ENCODE data around the gene DYNC1I1. TPM values are rescaled to one million over a fixed set of nuclear protein-coding genes. Genes with fewer than 3 reads are reported as not detected.

Gene DYNC1I1
- total RNA-seq, 1 donor from 2014 or later = 0.79 TPM

GRCh38 chr7:96005271-96005670 is 232.9 kb downstream of the DYNC1I1 start:
- no peaks in the 10 kb centered on the region for H3K9me3 Mint-ChIP-seq
- no peaks in the 10 kb centered on the region for H3K4me1 Mint-ChIP-seq

GRCh38 chr7:96009148-96009547 is 236.8 kb downstream of the DYNC1I1 start:
- no peaks in the 10 kb centered on the region for H3K9me3 Mint-ChIP-seq
- no peaks in the 10 kb centered on the region for H3K9me3 ChIP-seq (ENCODE audit: low read depth)
- no peaks in the 10 kb centered on the region for H3K4me1 ChIP-seq
- no peak overlapping the region for H3K4me3 Mint-ChIP-seq
- H4K20me1 ChIP-seq (ENCODE audit: low read depth) = no peaks in the 10 kb centered on the region
- H3K4me2 ChIP-seq = no peak overlapping the region
- H3F3A ChIP-seq (ENCODE audit: low read depth) = no peaks in the 10 kb centered on the region
- H3K27ac ChIP-seq = no peak overlapping the region
- no peak overlapping the region for H2AFZ ChIP-seq (replicated peaks)
- H3K4me3 ChIP-seq = no peak overlapping the region
- no peak overlapping the region for H3K27ac Mint-ChIP-seq
- H3K27me3 ChIP-seq = no peaks in the 10 kb centered on the region
- H3K79me2 ChIP-seq (ENCODE audit: low read depth) = no peaks in the 10 kb centered on the region
- no peak for TF ChIP-seq EZH2phosphoT487 (IDR thresholded peaks at IDR 0.05)
- TF ChIP-seq EZH2 (IDR thresholded peaks at IDR 0.05) = no peak
- TF ChIP-seq, protein P1, sequence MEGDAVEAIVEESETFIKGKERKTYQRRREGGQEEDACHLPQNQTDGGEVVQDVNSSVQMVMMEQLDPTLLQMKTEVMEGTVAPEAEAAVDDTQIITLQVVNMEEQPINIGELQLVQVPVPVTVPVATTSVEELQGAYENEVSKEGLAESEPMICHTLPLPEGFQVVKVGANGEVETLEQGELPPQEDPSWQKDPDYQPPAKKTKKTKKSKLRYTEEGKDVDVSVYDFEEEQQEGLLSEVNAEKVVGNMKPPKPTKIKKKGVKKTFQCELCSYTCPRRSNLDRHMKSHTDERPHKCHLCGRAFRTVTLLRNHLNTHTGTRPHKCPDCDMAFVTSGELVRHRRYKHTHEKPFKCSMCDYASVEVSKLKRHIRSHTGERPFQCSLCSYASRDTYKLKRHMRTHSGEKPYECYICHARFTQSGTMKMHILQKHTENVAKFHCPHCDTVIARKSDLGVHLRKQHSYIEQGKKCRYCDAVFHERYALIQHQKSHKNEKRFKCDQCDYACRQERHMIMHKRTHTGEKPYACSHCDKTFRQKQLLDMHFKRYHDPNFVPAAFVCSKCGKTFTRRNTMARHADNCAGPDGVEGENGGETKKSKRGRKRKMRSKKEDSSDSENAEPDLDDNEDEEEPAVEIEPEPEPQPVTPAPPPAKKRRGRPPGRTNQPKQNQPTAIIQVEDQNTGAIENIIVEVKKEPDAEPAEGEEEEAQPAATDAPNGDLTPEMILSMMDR (IDR thresholded peaks at IDR 0.05) = no peak
- no peaks in the 10 kb centered on the region for H3K36me3 ChIP-seq
- no peak for DNase-seq (ENCODE audit: low spot score)
- no peak overlapping the region for H3K9ac ChIP-seq
- H3K27me3 Mint-ChIP-seq (ENCODE audit: insufficient read depth, low read depth) = peaks cover 3% of the 10 kb centered on the region
- no peaks in the 10 kb centered on the region for H3K36me3 Mint-ChIP-seq
- no peaks in the 10 kb centered on the region for H3K4me1 Mint-ChIP-seq

More at GRCh38 chr7:96005271-96005670, 232.9 kb downstream of the DYNC1I1 start:
- Histone ChIP-seq H3K4me1 (no peaks in the 10 kb centered on the region), H2AFZ (replicated peaks) (no peak overlapping the region), H3F3A (ENCODE audit: low read depth) (no peaks in the 10 kb centered on the region), H3K9ac (no peak overlapping the region), H3K27me3 (no peaks in the 10 kb centered on the region), H3K36me3 (no peaks in the 10 kb centered on the region), H3K9me3 (ENCODE audit: low read depth) (no peaks in the 10 kb centered on the region), H3K4me2 (no peak overlapping the region), H3K27ac (no peak overlapping the region), H3K4me3 (no peak overlapping the region), H4K20me1 (ENCODE audit: low read depth) (no peaks in the 10 kb centered on the region), H3K79me2 (ENCODE audit: low read depth) (no peaks in the 10 kb centered on the region)
- Mint-ChIP-seq H3K36me3 (no peaks in the 10 kb centered on the region), H3K27me3 (ENCODE audit: insufficient read depth, low read depth) (no peaks in the 10 kb centered on the region), H3K27ac (no peak overlapping the region), H3K4me3 (no peak overlapping the region)
- DNase-seq (ENCODE audit: low spot score) = no peak
- TF ChIP-seq, protein P1 (IDR thresholded peaks at IDR 0.05) = no peak
- no peak for TF ChIP-seq EZH2phosphoT487 (IDR thresholded peaks at IDR 0.05)
- no peak for TF ChIP-seq EZH2 (IDR thresholded peaks at IDR 0.05)

DNA sequence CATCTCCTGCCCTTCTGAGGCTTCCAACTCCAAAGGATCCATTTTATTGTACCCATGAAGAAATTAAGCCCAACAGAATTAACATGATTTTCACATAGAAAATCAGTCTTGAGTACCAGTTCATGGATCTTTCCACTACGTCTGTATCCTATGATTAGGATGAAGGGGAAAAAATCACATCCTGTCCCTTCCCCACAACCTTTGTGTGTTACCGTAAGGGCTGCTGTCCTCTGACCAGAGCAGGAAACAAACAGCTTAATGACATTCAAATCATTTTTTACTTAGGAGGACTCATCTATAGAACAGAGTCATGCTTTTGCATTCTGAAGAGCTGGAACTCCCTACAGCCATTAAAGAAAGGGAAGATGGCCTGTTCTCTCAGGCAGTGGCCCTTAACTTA is 241.5 kb downstream of the DYNC1I1 start:
- Histone ChIP-seq H2AFZ (replicated peaks) (peak overlapping the region; percentile 83), H3K4me1 (no peaks in the 10 kb centered on the region), H3K79me2 (ENCODE audit: low read depth) (no peaks in the 10 kb centered on the region), H3K4me3 (no peak overlapping the region), H3K27me3 (no peaks in the 10 kb centered on the region), H3K27ac (no peak overlapping the region), H3K9me3 (ENCODE audit: low read depth) (no peaks in the 10 kb centered on the region), H3K36me3 (no peaks in the 10 kb centered on the region), H4K20me1 (ENCODE audit: low read depth) (no peaks in the 10 kb centered on the region), H3K9ac (no peak overlapping the region), H3K4me2 (no peak overlapping the region), H3F3A (ENCODE audit: low read depth) (no peaks in the 10 kb centered on the region)
- no peaks in the 10 kb centered on the region for H3K9me3 Mint-ChIP-seq
- H3K4me1 Mint-ChIP-seq = no peaks in the 10 kb centered on the region
- no peaks in the 10 kb centered on the region for H3K36me3 Mint-ChIP-seq
- H3K4me3 Mint-ChIP-seq = no peak overlapping the region
- DNase-seq (ENCODE audit: low spot score) = no peak
- peaks cover 3% of the 10 kb centered on the region for H3K27me3 Mint-ChIP-seq (ENCODE audit: insufficient read depth, low read depth)
- H3K27ac Mint-ChIP-seq = no peak overlapping the region
- TF ChIP-seq, protein P1 (IDR thresholded peaks at IDR 0.05) = no peak
- TF ChIP-seq EZH2phosphoT487 (IDR thresholded peaks at IDR 0.05) (no peak), EZH2 (IDR thresholded peaks at IDR 0.05) (no peak)
